H7 (cell line): ENCODE data around the gene CALN1. TPM values are rescaled to one million over a fixed set of nuclear protein-coding genes. Genes with fewer than 3 reads are reported as not detected.

Source experiments
- DNase-seq: peaks from one replicate; pipeline ENCODE4 v3.0.0; 2012
- H3K27me3 ChIP-seq: 2 replicates; pipeline ENCODE4 v1.6.0; 2011; ENCODE audit warnings: mild to moderate bottlenecking, low read length; ENCODE audit not compliant: control insufficient read depth, insufficient read depth
- H3K36me3 ChIP-seq: replicated peaks from 2 replicates; pipeline ENCODE4 v1.5.1; 2011; ENCODE audit warnings: low read length; ENCODE audit not compliant: control insufficient read depth, insufficient read depth
- H3K4me3 ChIP-seq: 2 replicates; pipeline ENCODE4 v1.5.1; 2011; ENCODE audit warnings: low read depth, mild to moderate bottlenecking, control low read depth, low read length, moderate library complexity; ENCODE audit not compliant: insufficient read depth
- total RNA-seq: library from RNA; depleted of rRNA; stranded (reverse); fragments of >200 nt; shearing (Covaris generic); gene quantifications from 2 replicates; pipeline ENCODE4 v1.2.3, GENCODE V29; 2014

The CALN1 gene
- total RNA-seq, 1 experiment from 2014 or later, result 3.2 TPM

GRCh38 chr7:72114129-72114528 lies 298.0 kb downstream of the CALN1 start:
- DNase-seq, result no peak
- H3K36me3 ChIP-seq, result no peaks in the 10 kb centered on the region
- no peak overlapping the region for H3K4me3 ChIP-seq
- H3K27me3 ChIP-seq, result no peaks in the 10 kb centered on the region

- Histone ChIP-seq H3K36me3 (no peaks in the 10 kb centered on the region), H3K4me3 (no peak overlapping the region), H3K27me3 (no peaks in the 10 kb centered on the region)
- no peak for DNase-seq
Observed at GRCh38 chr7:72112992-72113391, 299.1 kb downstream of the CALN1 start.

- DNase-seq, result no peak
- Histone ChIP-seq H3K27me3 (no peaks in the 10 kb centered on the region), H3K36me3 (no peaks in the 10 kb centered on the region)
Observed at GRCh38 chr7:72112530-72112929, 299.6 kb downstream of the CALN1 start.

GRCh38 chr7:72111086-72111485 lies 301.1 kb downstream of the CALN1 start:
- no peaks in the 10 kb centered on the region for H3K36me3 ChIP-seq
- DNase-seq, result no peak
- H3K4me3 ChIP-seq, result no peak overlapping the region
- no peaks in the 10 kb centered on the region for H3K27me3 ChIP-seq

More at GRCh38 chr7:72112530-72112929, 299.6 kb downstream of the CALN1 start:
- H3K4me3 ChIP-seq, result no peak overlapping the region

GRCh38 chr7:72109566-72109965 lies 302.6 kb downstream of the CALN1 start:
- no peak overlapping the region for H3K4me3 ChIP-seq
- H3K36me3 ChIP-seq, result no peaks in the 10 kb centered on the region
- H3K27me3 ChIP-seq, result no peaks in the 10 kb centered on the region
- no peak for DNase-seq

- no peaks in the 10 kb centered on the region for H3K27me3 ChIP-seq
- H3K36me3 ChIP-seq, result no peaks in the 10 kb centered on the region
- no peak for DNase-seq
- no peak overlapping the region for H3K4me3 ChIP-seq
Observed at GRCh38 chr7:72106405-72106804, 305.7 kb downstream of the CALN1 start.

GRCh38 chr7:72101444-72101843 lies 310.7 kb downstream of the CALN1 start:
- no peak for DNase-seq
- Histone ChIP-seq H3K4me3 (no peak overlapping the region), H3K36me3 (no peaks in the 10 kb centered on the region), H3K27me3 (no peaks in the 10 kb centered on the region)

GRCh38 chr7:72099784-72100183 lies 312.4 kb downstream of the CALN1 start:
- Histone ChIP-seq H3K27me3 (no peaks in the 10 kb centered on the region; the same call in 1 of the 2 replicates), H3K36me3 (no peaks in the 10 kb centered on the region), H3K4me3 (no peak overlapping the region)
- DNase-seq, result no peak

GRCh38 chr7:72098807-72099580 lies 313.1 kb downstream of the CALN1 start:
- Histone ChIP-seq H3K36me3 (no peaks in the 10 kb centered on the region), H3K4me3 (no peak overlapping the region), H3K27me3 (no peaks in the 10 kb centered on the region; the same call in 1 of the 2 replicates)
- no peak for DNase-seq

GRCh38 chr7:72097226-72097625 lies 314.9 kb downstream of the CALN1 start:
- Histone ChIP-seq H3K4me3 (no peak overlapping the region), H3K36me3 (no peaks in the 10 kb centered on the region), H3K27me3 (no peaks in the 10 kb centered on the region; the same call in 1 of the 2 replicates)
- DNase-seq, result no peak

GRCh38 chr7:72092769-72093168 lies 319.4 kb downstream of the CALN1 start:
- no peak overlapping the region for H3K4me3 ChIP-seq
- no peaks in the 10 kb centered on the region; the same call in 1 of the 2 replicates for H3K27me3 ChIP-seq
- no peak for DNase-seq
- no peaks in the 10 kb centered on the region for H3K36me3 ChIP-seq

GRCh38 chr7:72087926-72088325 lies 324.2 kb downstream of the CALN1 start:
- no peaks in the 10 kb centered on the region for H3K27me3 ChIP-seq
- no peak for DNase-seq
- no peak overlapping the region for H3K4me3 ChIP-seq
- no peaks in the 10 kb centered on the region for H3K36me3 ChIP-seq

- H3K4me3 ChIP-seq, result no peak overlapping the region
- H3K27me3 ChIP-seq, result no peaks in the 10 kb centered on the region
- no peaks in the 10 kb centered on the region; the same call in 1 of the 2 replicates for H3K36me3 ChIP-seq
- DNase-seq, result no peak
Observed at GRCh38 chr7:72080865-72081510, 331.1 kb downstream of the CALN1 start.

GRCh38 chr7:72080341-72080766 lies 331.8 kb downstream of the CALN1 start:
- H3K27me3 ChIP-seq, result no peaks in the 10 kb centered on the region
- no peaks in the 10 kb centered on the region; the same call in 1 of the 2 replicates for H3K36me3 ChIP-seq
- H3K4me3 ChIP-seq, result no peak overlapping the region
- DNase-seq, result no peak

GRCh38 chr7:72078856-72079255 lies 333.3 kb downstream of the CALN1 start:
- no peak overlapping the region for H3K4me3 ChIP-seq
- DNase-seq, result no peak
- H3K27me3 ChIP-seq, result no peaks in the 10 kb centered on the region
- no peaks in the 10 kb centered on the region; the same call in 1 of the 2 replicates for H3K36me3 ChIP-seq
